ENCODE measurements around the gene STARD3.

The STARD3 gene

GRCh38 chr17:39663688-39664580 lies 27.0 kb downstream of the STARD3 start:
- TF ChIP-seq CTCF (IDR thresholded peaks at IDR 0.05) = no peak

GRCh38 chr17:39664581-39665561 lies 27.9 kb downstream of the STARD3 start, which contains the start of gene TCAP:
TSS of gene TCAP (plus strand) at chr17:39665349. CDS start at chr17:39665360, 11 bp downstream.
- no peak for TF ChIP-seq CTCF (IDR thresholded peaks at IDR 0.05)

- no peak for TF ChIP-seq CTCF (IDR thresholded peaks at IDR 0.05)
These were observed 28.8 kb downstream of the STARD3 start for GRCh38 chr17:39665642-39666224.

GRCh38 chr17:39666231-39666600 lies 29.3 kb downstream of the STARD3 start:
- no peak for TF ChIP-seq CTCF (IDR thresholded peaks at IDR 0.05)

GRCh38 chr17:39666601-39667261 lies 29.8 kb downstream of the STARD3 start:
- TF ChIP-seq CTCF (IDR thresholded peaks at IDR 0.05) = no peak

- no peak for TF ChIP-seq CTCF (IDR thresholded peaks at IDR 0.05)
These were observed 30.5 kb downstream of the STARD3 start for GRCh38 chr17:39667262-39667944.
